Transverse colon (tissue), 4 donors: Measurements from ENCODE around the gene CLIP3. TPM values are rescaled to one million over a fixed set of nuclear protein-coding genes. Genes with fewer than 3 reads are reported as not detected.

Source experiments
- DNase-seq: peaks from one replicate; pipeline ENCODE4 v3.0.0-alpha.2; 2019
- H3K27ac ChIP-seq, 4 donors: fragments of 200-600 bp; sonication (generic); 2 replicates each; pipeline ENCODE4 v1.5.1; 2016 to 2018; ENCODE audit warnings: inconsistent platforms in 4 of 4
- H3K27me3 ChIP-seq: fragments of 200-600 bp; sonication (generic); 2 replicates; pipeline ENCODE4 v1.5.1; 2017; ENCODE audit warnings: inconsistent platforms
- H3K36me3 ChIP-seq, 4 donors: fragments of 200-600 bp; sonication (generic); 2 replicates each; pipeline ENCODE4 v1.5.1; 2017 to 2019; ENCODE audit warnings: inconsistent platforms in 4 of 4
- H3K4me1 ChIP-seq, 4 donors: fragments of 200-600 bp; sonication (generic); 2 replicates each; pipeline ENCODE4 v1.5.1; 2017 to 2020; ENCODE audit warnings: inconsistent platforms in 4 of 4
- H3K4me3 ChIP-seq, 4 donors: fragments of 200-600 bp; sonication (generic); 1 replicate in 1 of 4; 2 replicates in 3 of 4; pipeline versions ENCODE4 v1.5.1 to v1.6.1; 2017 to 2019; ENCODE audit warnings: inconsistent platforms in 4 of 4
- H3K9me3 ChIP-seq, 2 donors: fragments of 200-600 bp; sonication (generic); 2 replicates each; pipeline ENCODE4 v1.5.1; 2017 to 2019; ENCODE audit warnings: inconsistent platforms in 2 of 2
- EP300 ChIP-seq: sonication (generic); formaldehyde crosslinking; IDR thresholded peaks from one replicate; pipeline ENCODE4 v1.6.1; 2017; ENCODE audit warnings: antibody characterized with exemption, low read depth
- POLR2A ChIP-seq: fragments of 450-650 bp; IDR thresholded peaks from one replicate; pipeline ENCODE4 v1.6.1; 2016; ENCODE audit warnings: antibody characterized with exemption, mild to moderate bottlenecking, moderate library complexity
- POLR2AphosphoS5 ChIP-seq, 3 donors: sonication (generic); formaldehyde crosslinking; IDR thresholded peaks; one replicate each; pipeline ENCODE4 v1.6.1; 2016; ENCODE audit warnings: antibody characterized with exemption in 3 of 3
- WGBS, 2 donors: methylation state at CpG; one replicate each; pipeline ENCODE4 v1.1.5; 2018; ENCODE audit warnings: low coverage in 1 of 2; 5-methylcytosine and 5-hydroxymethylcytosine counted together
- in situ Hi-C, 4 donors: fragments of 200-750 bp; cut with MboI; loops; one replicate each; pipeline versions ENCODE4 v1.15.0 to v1.15.1; 2017; ENCODE audit warnings: low sequenced_read_pairs in 3 of 4, low pct_ligation_motif_present in 1 of 4, low pct_unique_long_range_greater_than_20kb in 1 of 4
- intact Hi-C: fragments of 100-400 bp; cut with DNase I; formaldehyde crosslinking; loops from one replicate; pipeline ENCODE4 v1.15.1; 2023; ENCODE audit warnings: low total_unique reads
- total RNA-seq, 4 donors: library from RNA; depleted of rRNA; stranded (reverse); fragments of >200 nt; gene quantifications; one replicate each; pipeline ENCODE4 v1.1.0, GENCODE V29; 2016
- TF ChIP-seq, protein P1 (sequence below), 5 experiments: fragments of 200-600 bp in 3 of 5; fragments of 450-650 bp in 2 of 5; sonication (generic) in 3 of 5; IDR thresholded peaks; 1 replicate in 2 of 5; 2 replicates in 3 of 5; pipeline ENCODE4 v1.5.1; 2016 to 2017; ENCODE audit warnings: antibody characterized with exemption in 5 of 5, inconsistent platforms in 3 of 5, mild to moderate bottlenecking in 2 of 5, moderate library complexity in 1 of 5

CLIP3 gene
- total RNA-seq, 4 donors from 2014 or later = 7.0 to 37.6 (median 23.5) TPM

DNA sequence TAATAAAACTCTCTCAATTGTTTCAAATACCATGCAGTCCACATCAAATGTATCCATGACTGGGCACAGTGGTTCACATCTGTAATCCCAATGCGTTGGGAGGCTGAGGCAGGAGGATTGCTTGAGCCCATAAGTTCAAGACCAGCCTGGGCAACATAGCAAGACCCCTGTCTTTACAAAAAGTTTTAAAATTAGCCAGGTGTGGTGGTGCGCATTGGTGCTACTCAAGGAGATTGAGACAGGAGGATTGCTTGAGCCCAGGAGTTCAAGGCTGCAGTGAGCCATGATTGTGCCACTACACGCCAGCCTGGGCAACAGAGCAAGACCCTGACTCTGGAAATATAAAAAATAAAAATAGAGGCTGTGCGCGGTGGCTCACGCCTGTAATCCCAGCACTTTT, 5.0 kb downstream of the CLIP3 start:
- H3K4me1 ChIP-seq = peaks cover 0 to 12% (median 0%) of the 10 kb centered on the region in 4 donors
- H3K27ac ChIP-seq = no peak overlapping the region
- 87 to 95% methylated on average over 3 to 6 of the region's 6 CpGs for WGBS, 2 donors
- no peaks in the 10 kb centered on the region for H3K27me3 ChIP-seq
- intact Hi-C loops = no loop called here
- H3K4me3 ChIP-seq = no peak overlapping the region
- DNase-seq = no peak
- no peaks in the 10 kb centered on the region for H3K9me3 ChIP-seq
- TF ChIP-seq, protein P1, sequence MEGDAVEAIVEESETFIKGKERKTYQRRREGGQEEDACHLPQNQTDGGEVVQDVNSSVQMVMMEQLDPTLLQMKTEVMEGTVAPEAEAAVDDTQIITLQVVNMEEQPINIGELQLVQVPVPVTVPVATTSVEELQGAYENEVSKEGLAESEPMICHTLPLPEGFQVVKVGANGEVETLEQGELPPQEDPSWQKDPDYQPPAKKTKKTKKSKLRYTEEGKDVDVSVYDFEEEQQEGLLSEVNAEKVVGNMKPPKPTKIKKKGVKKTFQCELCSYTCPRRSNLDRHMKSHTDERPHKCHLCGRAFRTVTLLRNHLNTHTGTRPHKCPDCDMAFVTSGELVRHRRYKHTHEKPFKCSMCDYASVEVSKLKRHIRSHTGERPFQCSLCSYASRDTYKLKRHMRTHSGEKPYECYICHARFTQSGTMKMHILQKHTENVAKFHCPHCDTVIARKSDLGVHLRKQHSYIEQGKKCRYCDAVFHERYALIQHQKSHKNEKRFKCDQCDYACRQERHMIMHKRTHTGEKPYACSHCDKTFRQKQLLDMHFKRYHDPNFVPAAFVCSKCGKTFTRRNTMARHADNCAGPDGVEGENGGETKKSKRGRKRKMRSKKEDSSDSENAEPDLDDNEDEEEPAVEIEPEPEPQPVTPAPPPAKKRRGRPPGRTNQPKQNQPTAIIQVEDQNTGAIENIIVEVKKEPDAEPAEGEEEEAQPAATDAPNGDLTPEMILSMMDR (IDR thresholded peaks at IDR 0.05) = no peak
- TF ChIP-seq POLR2AphosphoS5 (IDR thresholded peaks at IDR 0.05) = no peak
- TF ChIP-seq EP300 = no peak
- TF ChIP-seq POLR2A = no peak
- H3K36me3 ChIP-seq = no peaks in the 10 kb centered on the region
- in situ Hi-C loops = no loop called here

DNA sequence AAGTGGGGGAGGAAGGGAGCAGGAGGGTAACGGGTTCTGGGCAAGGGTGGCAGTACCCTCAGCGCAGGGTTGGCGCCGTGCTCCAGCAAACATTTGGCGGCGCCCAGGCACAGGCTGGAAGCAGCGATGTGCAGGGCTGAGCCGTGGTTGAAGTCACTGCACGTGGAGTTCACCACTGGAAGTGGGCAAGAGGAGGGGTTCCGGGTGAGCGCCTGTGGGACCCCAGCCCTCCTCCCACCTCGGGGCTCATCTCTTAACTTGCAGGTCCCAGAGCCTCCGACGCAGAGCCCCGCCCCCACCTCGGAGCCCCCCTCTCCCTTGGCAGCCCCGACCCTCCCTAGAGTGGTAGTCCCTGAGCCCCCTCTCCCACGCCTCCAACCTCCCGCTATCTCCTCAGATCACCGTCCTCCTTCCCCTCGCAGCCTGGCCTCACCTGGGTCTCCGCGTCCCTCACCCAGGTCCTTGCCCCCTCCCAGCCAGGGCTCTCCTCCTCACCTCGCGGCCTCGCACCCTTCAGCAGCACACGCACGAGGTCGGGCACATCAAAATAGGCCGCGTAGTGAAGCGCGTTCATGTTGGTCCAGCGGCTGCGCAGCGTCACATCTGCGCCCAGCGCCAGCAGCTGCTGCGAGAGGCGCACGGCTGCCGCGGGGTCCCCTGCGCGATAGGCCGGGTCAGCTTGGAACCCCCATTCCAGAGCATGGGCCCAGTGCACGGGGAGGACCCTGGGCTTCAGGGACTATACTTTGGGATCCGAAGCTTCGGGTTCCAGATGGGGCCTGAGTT, 6.4 kb downstream of the CLIP3 start:
- WGBS, 2 donors = 98% methylated on average over 45 of the region's 49 CpGs; no CpG with 5 or more reads in 1 of the 2 donors
- TF ChIP-seq POLR2AphosphoS5 (IDR thresholded peaks at IDR 0.05) = no peak
- no peak for TF ChIP-seq EP300
- TF ChIP-seq, protein P1 (IDR thresholded peaks at IDR 0.05) = no peak
- no peak for TF ChIP-seq POLR2A
- Histone ChIP-seq H3K4me1 (no peaks in the 10 kb centered on the region), H3K27ac (no peak overlapping the region), H3K27me3 (no peaks in the 10 kb centered on the region), H3K9me3 (no peaks in the 10 kb centered on the region), H3K4me3 (no peak overlapping the region), H3K36me3 (no peaks in the 10 kb centered on the region)
- in situ Hi-C loops = no loop called here
- intact Hi-C loops = no loop called here
- DNase-seq = no peak

DNA sequence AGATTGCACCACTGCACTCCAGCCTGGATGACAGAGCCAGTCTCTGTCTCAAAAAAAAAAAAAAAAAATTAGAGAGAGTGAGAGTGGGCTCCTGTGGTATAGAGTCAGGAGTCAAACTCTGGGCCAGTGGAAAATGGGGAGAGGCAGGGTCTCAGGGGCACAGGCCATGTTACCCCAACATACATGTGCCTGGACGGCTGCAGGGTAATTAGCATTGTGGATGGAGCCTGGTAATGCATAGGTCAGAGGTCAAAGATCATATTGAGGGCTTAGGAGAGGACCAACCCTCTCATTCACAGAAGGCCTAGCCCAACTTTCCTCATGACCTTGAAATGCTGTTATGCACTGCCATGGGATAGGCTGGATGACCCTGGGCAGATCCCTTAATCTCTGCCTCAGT, 7.1 kb downstream of the CLIP3 start:
- TF ChIP-seq, protein P1 (IDR thresholded peaks at IDR 0.05) = no peak
- no peaks in the 10 kb centered on the region for H3K9me3 ChIP-seq
- H3K27me3 ChIP-seq = no peaks in the 10 kb centered on the region
- intact Hi-C loops (no loop called here), in situ Hi-C loops (no loop called here)
- WGBS, 2 donors = 60 to 71% methylated on average over 1 of the region's 1 CpG
- H3K36me3 ChIP-seq = no peaks in the 10 kb centered on the region
- DNase-seq = no peak
- H3K4me1 ChIP-seq = no peaks in the 10 kb centered on the region
- H3K27ac ChIP-seq = no peak overlapping the region
- no peak overlapping the region for H3K4me3 ChIP-seq

DNA sequence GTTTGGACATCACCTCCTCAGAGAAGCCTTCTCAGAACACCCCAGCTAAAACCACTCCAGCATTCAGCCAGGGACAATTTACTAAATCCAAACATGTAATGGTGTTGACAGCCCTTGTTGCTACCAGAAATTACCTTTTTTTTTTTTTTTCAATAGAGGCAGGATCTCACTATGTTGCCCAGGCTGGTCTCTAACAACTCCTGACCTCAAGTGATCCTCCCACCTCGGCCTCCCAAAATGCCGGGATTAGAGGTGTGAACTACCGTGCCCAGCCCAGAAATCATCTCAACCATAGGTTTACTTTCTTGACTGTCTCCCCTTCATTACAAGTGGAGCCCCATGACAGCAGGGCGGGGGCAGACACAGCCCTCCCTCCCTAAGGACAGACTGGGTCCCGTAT, 9.2 kb downstream of the CLIP3 start:
- no peaks in the 10 kb centered on the region for H3K27me3 ChIP-seq
- in situ Hi-C loops (no loop called here), intact Hi-C loops (no loop called here)
- no peaks in the 10 kb centered on the region for H3K36me3 ChIP-seq
- no peak for DNase-seq
- no peak for TF ChIP-seq EP300
- TF ChIP-seq, protein P1 (IDR thresholded peaks at IDR 0.05) = no peak
- no peak for TF ChIP-seq POLR2A
- TF ChIP-seq POLR2AphosphoS5 (IDR thresholded peaks at IDR 0.05) = no peak
- no peaks in the 10 kb centered on the region for H3K9me3 ChIP-seq
- 77 to 94% methylated on average over 3 to 5 of the region's 5 CpGs for WGBS, 2 donors
- no peak overlapping the region for H3K4me3 ChIP-seq
- no peaks in the 10 kb centered on the region for H3K4me1 ChIP-seq
- H3K27ac ChIP-seq = no peak overlapping the region
